ENCODE data around the gene NUB1.

Gene NUB1

DNA sequence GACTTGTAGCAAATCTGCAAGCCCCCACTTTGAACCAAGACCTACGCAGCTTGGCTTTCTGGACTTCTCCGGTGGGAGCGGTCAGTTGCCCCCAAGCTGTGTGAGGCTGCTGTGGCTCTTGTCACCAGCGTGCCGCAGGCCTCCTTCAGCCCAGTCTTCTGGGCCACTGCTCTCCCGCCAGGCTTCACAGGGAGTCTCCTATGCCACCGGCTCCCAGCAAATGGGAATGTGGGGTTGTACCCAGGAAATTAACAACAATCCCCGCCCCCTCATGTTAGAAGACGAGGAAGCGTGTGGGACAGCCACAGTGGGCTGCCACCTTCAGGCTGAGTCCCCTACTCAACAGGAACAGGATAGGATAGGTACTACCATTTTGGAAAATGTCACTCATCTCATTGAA lies 64.0 kb downstream of the NUB1 start:
- DNase-seq: no peak

DNA sequence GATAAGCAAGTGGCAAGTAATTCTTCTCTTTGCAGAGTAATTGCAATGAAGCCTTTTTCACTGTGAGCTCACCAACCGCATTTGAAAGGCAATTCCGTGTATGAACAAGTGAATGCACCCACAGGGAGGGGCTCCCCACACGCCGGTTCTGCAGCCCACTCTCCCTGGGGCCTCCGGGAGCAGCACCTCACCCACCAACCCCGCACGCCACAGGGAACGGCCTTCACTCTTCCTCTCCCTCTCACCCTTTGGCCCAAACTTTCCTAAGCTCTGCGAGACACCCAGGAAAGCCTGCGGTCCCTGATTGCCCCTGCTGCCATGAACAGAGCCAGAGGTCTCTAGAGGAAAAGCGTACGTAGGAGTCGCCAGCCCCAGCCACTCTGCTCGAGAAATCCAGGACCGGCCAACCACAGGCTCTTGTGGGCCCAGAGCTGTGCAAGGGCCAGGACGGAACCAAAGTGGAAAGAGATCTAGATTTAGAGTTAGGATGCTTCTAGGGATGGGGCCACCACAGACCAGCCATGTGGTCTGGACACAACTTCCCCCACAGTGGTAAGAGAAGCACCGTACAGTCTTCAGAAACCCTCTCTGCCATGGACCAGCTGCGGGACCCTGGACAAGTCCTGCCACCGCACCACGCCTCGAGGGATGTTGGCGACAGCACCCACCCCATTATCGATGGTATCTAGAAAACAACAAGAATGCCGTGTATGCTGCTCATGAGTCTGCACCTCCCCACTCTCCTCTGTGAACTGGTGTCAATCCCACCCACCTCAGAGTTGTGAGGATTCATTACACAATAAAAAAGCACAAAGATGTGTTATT lies 64.7 kb downstream of the NUB1 start:
- no peak for DNase-seq

DNA sequence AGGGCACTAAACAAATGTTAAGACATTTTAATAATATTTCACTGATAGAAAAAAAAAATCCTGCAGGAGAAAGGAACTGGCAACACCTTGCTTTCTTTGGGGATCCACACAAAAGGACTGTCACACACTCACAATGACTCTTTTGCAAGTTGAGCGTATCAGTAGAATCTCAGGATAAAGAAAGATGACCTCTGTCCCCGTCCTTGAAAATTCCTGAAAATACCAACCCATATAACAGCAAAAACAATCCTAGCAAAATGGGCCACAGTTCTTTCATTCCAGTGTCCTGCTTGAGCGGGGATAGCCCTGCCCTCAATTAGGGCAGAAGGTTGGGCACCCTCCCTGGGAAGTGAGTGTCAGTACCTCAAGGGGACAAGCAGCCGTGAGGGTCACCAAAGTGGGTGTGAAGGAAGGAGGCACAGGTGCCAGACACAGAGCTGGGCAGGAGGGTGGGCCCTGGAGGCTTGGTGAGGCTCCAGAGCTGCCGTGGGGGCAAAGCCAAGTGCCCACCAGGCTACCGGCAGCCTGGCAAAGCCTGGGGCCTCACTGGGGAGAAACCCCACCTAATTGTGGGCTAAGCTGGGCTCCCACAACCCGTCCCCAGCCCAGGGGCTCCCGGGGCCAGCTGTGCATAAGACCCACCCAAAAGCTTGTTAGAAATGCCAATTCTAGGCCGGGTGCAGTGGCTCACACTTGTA lies 65.4 kb downstream of the NUB1 start:
- DNase-seq: no peak

DNA sequence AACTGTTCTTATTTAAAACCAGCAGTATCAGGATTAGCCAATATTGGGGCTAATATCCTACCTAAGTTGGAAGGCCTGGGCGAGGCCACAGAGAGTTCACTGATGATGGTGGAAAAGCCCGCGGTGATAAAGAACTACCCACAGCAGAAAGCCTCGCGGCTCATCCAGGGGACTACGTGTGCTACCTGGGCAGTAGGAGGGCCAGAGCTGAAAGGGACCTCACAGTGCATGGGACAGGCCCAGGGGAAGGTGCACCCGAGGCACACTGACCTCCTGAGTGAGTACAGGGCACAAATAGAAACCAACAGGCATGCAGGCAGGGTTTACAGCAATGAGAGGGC lies 66.9 kb downstream of the NUB1 start:
- DNase-seq: no peak

DNA sequence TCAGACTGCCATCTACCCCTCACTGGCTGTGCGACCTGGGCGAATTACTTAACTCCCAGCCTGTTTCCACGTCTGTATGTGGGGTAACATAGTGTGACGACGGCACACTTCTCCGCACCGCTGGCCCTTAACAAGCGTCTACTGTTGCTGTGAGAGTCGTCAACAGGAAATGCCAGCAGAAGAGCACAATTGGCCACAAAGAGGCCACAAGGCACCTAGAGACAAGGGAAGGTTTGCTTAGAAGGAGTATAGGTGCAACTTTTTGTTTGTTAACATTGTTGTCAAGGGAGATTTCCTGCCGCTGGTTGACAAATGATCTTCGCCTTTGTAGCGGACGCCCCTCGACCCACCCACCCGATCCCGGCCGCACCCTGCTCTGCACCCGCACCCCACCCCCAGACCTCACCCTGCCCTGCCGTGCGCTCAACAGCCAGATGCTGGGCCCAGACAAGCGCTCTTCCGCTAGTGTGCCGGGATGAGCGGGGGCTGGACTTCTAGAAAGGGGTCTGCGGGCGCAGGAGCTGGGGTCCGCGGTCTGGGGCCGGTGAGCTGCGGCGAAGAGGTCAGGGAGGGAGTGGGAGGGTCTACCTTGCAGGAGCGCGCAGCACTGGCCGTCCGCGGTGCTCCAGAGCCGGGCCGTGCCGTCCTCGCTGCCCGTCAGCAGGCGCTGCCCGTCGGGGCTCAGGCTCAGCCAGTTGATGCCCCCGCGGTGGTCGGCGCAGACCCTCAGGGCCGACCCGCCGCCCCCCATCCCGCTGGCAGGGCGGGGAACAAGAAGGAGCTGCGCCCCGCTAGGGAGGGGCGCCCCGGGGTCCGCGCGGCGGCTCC lies 67.4 kb downstream of the NUB1 start:
- DNase-seq: no peak

DNA sequence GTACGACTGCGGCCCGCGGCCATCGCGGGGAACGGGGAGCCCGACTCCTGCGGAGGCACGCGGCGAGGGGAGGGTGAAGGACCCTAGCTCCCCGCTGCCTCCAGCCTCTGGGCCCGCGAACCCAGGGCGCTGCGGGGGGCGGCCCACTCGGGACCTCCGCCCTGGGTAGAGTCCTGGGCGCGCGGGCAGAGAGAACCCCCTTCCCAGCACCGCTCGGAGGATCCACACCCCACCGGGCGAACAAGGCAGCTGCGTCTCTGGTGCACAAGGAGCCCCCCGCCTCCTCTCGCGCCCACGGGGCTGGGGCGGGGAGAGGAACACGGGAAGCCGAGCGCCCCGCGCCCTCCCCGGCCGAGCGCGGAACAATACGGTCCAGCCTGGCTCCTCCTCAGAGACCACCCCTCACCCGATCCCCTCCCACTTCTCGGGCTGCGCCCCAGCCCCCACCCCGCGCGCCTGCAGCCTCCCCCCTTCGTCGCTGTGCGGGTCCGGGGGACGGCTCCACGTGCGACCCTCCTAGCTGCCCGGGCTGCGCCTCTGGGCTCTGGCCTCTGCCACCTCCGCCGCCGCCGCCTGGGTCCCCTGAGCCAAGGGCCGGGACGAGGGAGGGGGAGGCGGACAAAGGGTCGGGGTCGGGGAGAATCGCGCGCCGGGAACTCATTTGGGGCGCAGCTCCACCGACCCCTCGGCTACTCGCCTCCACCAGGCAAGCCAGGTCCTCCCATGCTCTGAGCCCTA lies 68.2 kb downstream of the NUB1 start, which contains the start of gene WDR86:
TSS of gene WDR86 (minus strand) at position 372 of the 738 bp plus-strand sequence. CDS start 449 bp downstream, outside the sequence.
- no peak for DNase-seq

DNA sequence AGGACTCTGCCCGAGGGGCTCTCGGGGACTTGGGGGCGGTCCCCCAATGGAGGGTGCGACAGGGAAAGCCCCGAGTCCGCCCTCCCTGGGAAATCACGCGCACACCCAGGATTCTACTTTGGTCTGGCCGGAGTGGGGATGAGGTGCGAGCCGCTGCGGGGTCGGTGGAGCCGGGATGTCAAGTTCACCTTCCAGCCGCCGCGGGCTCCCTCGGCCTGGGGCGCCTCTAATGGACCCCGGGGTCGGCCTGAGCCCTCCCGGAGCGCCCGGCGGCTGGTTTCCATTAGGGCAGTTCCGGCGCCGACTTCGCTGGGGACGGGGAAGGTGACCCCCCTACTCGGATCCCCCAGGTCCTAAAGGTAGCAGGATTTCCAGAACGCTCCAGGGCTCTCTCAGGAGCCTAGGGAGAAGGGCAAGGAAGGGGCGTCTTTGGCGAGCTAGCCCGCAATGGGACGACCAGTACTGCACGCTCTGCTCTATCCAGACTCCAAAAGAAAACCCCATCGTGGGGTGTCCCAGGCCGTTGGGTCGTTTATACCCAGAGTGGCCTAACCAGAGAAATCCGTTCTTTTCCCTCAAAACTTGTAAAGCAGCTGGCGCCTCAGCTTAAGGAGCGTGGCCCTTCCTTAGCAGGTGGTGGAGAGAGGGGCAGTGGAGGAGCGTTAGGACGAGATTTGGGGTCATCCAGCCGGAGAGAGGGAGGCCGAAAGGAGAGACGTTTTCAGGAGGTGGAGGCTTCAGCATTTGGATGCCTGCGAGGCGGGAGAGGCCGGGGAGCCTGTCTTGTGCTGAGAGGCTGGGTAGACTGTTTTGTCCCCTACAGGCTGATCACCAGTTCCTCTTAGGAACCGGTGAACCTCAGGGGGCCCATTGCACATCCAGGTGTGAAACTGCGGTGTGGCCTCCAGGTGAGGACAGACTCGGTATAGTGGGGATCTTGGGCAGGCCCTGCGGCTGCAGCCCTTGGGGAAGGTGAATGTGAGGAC lies 69.1 kb downstream of the NUB1 start:
- no peak for DNase-seq

DNA sequence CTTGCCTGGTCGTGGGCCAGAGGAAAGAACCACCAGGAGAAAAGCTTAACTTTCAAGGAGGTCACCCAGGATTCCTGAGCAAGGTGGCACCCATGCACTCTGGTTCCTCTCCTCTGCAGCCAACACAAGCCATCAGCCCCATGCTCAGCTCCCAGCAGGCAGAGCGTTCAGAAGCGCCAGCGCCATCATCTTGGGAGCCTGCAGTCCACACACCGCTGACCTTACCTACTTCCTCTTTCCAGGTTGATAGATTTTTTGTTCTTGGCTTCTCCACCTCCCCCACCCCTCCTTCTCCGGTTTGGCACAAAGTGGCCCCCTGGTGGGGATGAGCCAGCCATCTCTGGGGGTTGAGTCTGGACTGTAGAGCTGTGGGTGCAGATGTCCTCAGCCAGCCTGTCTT lies 69.9 kb downstream of the NUB1 start:
- DNase-seq: no peak

DNA sequence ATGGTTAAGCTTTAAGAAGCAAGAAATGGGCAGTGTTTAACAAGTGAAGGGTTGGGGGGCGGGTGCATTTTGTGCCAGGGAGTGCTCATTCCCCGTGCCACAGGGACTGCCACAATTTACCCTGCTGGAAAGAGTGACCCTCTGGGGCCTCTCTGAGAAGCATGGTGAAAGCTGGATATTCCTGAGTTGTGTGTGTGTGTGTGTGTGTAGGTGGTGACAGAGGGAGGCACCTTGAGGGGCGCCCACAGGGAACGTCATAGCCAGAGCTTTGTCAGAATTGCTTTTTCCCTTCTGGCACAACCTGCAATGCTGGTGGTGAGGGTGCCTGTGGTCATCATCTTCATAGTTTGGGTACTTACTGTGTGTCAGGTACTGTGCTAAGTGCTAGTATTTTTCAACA lies 70.7 kb downstream of the NUB1 start:
- DNase-seq: no peak

DNA sequence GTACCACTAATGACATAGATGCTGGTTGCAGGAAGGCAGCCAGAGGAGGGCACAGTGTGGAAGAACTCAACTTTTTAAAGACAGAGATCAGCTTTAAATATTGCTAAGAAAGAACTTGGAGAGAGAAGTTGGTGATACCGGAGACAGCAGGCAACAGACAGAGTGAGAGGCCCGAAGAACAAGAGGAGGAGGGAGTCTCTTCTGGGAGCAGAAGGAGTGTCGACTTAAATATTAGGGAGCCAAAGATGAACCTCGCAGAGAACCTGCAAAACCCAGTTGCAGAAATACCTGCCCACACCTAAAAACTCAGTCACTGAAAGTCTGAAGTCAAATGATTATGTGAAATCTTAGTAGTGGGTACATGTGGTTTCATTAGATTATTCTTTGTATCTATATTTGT lies 71.6 kb downstream of the NUB1 start:
- DNase-seq: no peak

DNA sequence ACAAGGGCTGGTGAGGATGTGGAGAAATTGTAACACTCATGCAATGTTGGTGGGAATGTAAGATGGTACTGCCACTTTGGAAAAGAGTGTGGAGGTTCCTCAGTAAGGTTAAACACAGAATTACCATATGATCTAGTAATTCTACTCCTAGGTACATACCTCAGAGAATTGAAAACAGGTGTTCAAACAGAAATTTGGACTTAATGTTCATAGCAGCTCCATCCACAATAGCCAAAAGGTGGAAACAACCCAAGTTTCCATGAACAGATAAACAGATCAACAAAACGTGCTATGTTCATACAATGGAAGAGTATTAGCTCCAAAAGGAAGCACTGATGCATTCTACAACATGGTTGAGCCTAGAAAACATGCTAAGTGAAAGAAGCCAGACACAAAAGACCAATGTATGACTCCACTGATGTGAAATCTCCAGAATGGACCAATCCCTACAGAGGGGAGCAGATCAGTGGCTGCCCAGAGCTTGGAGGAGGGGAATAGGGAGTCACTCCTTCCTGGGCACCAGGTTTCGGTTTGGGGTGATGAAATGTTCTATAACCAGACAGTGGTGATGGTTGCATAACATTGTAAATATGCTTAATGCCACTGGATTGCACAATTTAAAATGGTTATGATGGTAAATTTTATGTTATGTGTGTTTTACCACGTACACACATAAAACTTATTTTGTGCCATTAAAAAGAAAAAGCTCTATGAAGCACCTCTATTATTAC lies 73.9 kb downstream of the NUB1 start:
- DNase-seq: no peak

DNA sequence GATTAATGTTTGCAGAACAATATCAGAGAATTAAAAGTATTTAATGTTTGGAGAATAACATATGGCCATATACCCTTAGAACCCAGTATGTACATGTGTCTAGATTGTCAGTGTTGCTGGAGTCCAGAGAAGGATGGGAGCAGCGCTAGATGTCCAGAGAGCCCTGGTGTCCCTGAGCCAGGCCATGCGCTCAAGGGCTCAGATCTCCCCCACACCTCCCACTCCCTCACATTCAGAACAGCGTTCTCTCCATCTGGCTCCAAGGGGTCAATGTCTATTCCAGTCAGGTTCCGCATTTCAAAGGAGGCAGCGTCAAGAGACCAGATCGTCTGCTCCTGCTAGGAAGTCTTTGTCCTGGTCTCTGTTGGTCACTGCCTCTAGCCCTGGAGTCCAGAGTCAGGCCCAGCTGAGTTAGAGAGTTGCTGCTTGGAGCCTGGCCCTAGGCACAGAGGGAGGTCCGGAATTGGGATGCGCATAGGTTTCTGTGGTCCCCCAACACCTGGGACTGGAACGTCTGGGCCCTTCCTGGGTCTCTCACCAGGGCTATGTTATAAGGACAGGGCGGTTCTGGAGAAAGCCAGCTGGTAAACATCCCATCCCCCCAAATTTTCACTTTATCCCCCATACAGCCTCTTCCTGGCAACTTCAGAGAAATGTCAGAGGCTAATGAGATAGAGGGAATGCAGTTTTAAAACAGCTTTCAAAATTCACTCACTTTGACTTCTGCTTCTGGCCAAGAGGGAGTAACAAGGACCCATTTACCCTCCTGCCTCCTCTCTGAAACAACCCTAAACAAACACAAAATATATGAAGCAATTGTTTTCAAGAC lies 74.7 kb downstream of the NUB1 start:
- no peak for DNase-seq

DNA sequence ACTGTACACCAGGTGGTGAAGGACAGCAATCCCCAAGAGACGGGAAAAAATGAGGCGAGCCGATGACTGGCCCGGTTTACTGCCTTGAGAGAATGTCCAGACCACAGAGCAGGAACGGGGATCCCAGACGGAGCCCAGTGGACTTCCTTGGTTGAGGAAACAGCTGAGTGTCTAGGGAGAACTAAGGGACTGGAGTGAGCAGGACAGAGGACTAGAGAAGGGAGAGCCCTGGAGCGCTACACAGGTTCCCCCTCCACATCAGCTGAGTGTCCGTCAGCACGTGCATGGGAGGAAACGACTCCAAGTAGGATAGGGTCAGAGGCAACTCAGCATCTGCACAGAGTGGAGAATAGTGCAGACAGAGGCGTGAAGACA lies 75.3 kb downstream of the NUB1 start:
- DNase-seq: no peak

DNA sequence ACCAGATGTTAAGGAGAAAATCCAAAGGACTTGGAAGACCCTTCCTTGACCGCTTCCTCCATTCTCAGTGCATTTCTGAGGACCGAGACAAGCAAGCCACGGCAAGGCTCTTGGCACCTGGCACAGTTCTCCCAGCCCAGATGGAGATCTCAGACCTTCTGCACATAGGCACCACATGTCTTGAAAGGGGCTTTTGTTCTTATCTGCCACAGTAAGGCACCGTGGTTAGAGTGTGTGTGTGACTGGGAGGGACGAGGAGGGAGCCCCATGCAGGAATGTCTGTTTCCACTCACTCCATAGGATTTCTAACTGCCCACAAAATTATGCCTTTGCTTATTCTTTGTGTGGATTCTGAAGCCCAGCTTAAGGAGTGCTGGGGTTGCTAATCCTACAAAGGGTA lies 78.5 kb downstream of the NUB1 start:
- no peak for DNase-seq

DNA sequence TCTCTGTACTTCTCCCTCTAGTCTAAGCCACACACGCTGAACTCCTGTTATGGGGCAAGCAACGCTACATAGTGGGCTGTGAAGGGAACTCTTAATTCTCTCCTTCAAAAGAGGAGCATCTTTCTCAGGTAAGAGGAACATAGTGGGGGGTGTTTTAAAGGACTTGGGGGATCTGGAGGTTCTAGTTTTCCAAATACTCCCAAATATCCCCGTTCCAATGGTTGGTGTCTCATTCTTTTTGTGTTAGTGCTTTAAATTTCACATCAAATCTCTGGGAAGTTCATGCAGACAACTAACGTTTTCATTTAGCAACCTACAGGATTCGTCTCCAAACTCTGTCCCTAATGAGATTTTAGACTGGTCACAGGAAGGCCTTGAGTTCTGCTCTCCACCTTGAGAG lies 80.6 kb downstream of the NUB1 start:
- DNase-seq: no peak

DNA sequence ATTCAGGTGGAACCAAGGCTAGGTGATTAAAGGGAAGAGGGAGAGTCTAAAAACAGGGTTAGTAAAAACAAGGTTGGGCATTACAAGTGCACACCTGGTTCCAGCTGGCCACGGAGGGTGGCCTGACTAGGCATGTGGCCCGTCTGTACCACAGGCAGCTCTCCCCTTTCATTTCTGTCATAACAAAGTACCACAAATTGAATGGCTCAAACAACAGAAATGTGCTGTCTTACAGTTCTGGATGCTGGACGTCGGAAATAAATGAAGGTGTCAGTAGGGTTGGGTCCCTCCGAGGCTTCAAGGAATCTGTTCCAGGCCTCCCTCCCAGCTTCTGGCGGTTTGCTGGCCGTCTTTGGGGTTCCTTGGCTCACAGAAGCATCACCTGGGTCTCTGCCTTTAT lies 81.6 kb downstream of the NUB1 start:
- no peak for DNase-seq

DNA sequence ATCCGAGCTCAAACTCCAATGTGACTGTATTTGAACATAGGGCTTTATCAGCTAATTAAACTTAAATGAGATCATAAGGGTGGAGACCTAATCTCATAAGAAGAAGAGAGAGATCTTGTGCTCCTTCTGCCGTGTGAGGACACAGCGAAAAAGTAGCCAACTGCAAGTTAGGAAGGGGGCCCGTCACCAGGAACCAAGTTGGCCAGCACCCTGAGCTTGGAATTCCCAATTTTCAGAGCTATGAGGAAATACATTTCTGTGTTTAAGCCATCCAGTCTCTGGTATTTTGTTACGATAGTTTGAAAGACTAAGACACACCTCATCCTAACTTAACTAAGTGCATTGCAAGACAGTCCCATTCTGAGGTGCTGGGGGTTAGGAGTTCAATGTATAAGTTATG lies 82.3 kb downstream of the NUB1 start:
- no peak for DNase-seq

DNA sequence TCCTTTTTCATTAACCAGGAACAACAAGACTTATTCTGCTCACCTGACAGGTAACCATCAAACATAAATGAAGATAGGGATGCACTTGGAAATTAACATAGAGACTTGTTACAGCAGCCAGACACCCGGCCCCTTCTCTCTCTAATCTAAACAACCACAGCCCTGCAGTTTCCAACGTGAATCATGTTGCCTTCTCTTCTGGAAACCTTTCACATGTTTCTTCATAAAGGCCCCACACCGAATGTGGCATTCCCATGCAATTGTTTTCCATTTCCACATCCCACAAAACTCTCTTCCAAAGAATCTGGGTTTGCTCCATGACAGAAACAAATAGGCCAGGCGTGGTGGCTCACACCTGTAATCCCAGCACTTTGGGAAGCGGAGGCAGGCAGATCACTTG lies 83.2 kb downstream of the NUB1 start:
- no peak for DNase-seq

DNA sequence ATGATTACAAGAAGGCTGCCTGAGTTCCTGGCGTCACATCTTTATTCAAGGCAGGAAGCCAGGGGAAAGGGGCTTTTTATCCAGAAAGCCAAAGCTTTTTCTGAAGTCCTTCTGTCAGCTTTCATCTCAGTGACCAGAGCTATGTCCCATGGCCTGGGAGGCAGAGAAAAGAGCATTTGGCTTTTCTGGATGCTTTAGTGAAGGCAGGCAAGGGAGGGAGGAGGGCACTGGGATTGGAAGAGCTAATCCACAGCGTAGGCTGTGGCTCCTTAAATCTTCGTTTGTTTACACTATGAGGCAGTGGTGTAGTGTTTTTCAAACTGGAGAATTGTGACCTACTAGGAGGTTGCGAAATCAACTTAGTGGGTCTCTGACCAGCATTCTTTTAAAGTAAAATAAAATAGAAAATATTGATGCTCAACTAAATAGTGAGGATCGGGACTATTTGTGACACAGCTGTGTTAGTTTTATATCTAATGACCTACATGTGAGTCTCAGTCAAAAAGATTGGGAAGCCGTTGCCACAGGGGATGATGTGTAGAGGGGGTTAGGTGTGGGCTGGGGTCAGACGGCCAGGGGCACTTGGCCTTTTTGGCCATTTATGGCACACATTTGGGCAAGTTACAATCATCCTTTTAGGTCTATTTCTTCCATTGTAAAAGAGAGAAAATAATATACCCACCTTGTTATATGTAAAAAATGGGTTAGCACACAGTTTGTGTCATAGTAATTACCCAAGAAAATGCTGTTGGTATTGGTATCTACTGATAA lies 84.2 kb downstream of the NUB1 start:
- no peak for DNase-seq
